ENCODE results near the gene RAPGEF4. TPM values are rescaled to one million over a fixed set of nuclear protein-coding genes. Genes with fewer than 3 reads are reported as not detected.

The RAPGEF4 gene
- total and polyA plus RNA-seq, 2 of the 8 experiments (the other 6 are each of a cell fraction or from before 2014, with no cell fraction given): 1.2 to 2.6 TPM

DNA sequence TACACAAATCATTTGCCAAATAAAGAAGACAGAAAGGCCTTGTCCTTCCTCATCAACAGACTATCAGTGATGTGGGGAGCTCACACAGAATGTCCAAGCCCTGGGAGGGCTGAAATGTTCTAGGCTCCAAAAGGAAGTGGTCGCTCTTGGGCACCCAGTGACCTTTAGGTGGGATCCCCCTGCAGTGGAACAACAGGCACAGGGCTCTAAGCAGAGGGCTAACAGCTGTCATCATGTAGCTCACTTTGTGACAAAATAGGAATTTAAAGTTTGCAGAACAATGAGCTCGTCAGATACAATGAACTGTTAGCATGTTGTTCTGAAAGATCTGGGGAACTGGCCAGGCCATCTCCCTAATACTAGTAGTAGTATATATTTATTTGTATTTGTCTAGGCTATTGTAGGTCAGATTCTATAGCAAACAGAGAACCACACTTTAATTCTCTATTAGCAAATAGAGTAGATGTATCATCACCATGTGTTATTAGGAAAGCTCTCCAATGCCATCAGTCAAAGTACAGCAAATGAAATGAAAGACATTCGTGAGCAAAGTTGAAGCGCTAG is 188.5 kb downstream of the RAPGEF4 start (continued):
- TF ChIP-seq, protein P1, sequence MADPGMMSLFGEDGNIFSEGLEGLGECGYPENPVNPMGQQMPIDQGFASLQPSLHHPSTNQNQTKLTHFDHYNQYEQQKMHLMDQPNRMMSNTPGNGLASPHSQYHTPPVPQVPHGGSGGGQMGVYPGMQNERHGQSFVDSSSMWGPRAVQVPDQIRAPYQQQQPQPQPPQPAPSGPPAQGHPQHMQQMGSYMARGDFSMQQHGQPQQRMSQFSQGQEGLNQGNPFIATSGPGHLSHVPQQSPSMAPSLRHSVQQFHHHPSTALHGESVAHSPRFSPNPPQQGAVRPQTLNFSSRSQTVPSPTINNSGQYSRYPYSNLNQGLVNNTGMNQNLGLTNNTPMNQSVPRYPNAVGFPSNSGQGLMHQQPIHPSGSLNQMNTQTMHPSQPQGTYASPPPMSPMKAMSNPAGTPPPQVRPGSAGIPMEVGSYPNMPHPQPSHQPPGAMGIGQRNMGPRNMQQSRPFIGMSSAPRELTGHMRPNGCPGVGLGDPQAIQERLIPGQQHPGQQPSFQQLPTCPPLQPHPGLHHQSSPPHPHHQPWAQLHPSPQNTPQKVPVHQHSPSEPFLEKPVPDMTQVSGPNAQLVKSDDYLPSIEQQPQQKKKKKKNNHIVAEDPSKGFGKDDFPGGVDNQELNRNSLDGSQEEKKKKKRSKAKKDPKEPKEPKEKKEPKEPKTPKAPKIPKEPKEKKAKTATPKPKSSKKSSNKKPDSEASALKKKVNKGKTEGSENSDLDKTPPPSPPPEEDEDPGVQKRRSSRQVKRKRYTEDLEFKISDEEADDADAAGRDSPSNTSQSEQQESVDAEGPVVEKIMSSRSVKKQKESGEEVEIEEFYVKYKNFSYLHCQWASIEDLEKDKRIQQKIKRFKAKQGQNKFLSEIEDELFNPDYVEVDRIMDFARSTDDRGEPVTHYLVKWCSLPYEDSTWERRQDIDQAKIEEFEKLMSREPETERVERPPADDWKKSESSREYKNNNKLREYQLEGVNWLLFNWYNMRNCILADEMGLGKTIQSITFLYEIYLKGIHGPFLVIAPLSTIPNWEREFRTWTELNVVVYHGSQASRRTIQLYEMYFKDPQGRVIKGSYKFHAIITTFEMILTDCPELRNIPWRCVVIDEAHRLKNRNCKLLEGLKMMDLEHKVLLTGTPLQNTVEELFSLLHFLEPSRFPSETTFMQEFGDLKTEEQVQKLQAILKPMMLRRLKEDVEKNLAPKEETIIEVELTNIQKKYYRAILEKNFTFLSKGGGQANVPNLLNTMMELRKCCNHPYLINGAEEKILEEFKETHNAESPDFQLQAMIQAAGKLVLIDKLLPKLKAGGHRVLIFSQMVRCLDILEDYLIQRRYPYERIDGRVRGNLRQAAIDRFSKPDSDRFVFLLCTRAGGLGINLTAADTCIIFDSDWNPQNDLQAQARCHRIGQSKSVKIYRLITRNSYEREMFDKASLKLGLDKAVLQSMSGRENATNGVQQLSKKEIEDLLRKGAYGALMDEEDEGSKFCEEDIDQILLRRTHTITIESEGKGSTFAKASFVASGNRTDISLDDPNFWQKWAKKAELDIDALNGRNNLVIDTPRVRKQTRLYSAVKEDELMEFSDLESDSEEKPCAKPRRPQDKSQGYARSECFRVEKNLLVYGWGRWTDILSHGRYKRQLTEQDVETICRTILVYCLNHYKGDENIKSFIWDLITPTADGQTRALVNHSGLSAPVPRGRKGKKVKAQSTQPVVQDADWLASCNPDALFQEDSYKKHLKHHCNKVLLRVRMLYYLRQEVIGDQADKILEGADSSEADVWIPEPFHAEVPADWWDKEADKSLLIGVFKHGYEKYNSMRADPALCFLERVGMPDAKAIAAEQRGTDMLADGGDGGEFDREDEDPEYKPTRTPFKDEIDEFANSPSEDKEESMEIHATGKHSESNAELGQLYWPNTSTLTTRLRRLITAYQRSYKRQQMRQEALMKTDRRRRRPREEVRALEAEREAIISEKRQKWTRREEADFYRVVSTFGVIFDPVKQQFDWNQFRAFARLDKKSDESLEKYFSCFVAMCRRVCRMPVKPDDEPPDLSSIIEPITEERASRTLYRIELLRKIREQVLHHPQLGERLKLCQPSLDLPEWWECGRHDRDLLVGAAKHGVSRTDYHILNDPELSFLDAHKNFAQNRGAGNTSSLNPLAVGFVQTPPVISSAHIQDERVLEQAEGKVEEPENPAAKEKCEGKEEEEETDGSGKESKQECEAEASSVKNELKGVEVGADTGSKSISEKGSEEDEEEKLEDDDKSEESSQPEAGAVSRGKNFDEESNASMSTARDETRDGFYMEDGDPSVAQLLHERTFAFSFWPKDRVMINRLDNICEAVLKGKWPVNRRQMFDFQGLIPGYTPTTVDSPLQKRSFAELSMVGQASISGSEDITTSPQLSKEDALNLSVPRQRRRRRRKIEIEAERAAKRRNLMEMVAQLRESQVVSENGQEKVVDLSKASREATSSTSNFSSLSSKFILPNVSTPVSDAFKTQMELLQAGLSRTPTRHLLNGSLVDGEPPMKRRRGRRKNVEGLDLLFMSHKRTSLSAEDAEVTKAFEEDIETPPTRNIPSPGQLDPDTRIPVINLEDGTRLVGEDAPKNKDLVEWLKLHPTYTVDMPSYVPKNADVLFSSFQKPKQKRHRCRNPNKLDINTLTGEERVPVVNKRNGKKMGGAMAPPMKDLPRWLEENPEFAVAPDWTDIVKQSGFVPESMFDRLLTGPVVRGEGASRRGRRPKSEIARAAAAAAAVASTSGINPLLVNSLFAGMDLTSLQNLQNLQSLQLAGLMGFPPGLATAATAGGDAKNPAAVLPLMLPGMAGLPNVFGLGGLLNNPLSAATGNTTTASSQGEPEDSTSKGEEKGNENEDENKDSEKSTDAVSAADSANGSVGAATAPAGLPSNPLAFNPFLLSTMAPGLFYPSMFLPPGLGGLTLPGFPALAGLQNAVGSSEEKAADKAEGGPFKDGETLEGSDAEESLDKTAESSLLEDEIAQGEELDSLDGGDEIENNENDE (IDR thresholded peaks at IDR 0.05; ENCODE audit: insufficient replicate concordance, low read length): no peak
- TF ChIP-seq CHD2 (IDR thresholded peaks at IDR 0.05; ENCODE audit: low read length) (no peak), EZH2 (IDR thresholded peaks at IDR 0.05; ENCODE audit: low read depth, low read length, severe bottlenecking) (no peak), NRF1 (IDR thresholded peaks at IDR 0.05; ENCODE audit: low read depth, low read length) (no peak), BACH1 (IDR thresholded peaks at IDR 0.05; ENCODE audit: low read length) (no peak), RXRA (IDR thresholded peaks at IDR 0.05; ENCODE audit: insufficient read depth, low read depth, low read length) (no peak), BRCA1 (IDR thresholded peaks at IDR 0.05; ENCODE audit: low read depth, low read length) (no peak), SUZ12 (IDR thresholded peaks at IDR 0.05; ENCODE audit: low read length) (no peak), BCL11A (IDR thresholded peaks at IDR 0.05; ENCODE audit: low read depth in 2 of 2, low read length in 2 of 2) (no peak), CBX5 (IDR thresholded peaks at IDR 0.05; ENCODE audit: low read depth, low read length) (no peak), POU5F1 (IDR thresholded peaks at IDR 0.05; ENCODE audit: low read depth, low read length) (no peak)

Data from H1 (cell line).